GM13977 (cell line): ENCODE measurements around the gene CD59.
"Not testable (repeated sequence)": the region's sequence is repeated elsewhere in the genome, so short reads cannot be mapped to it uniquely, and the experiment has no call there.

ENCODE experiments used
- DNase-seq: peaks from one replicate; pipeline ENCODE4 v3.0.0; 2012; ENCODE audit warnings: low spot score
- in situ Hi-C: fragments of 300-500 bp; cut with MboI; formaldehyde crosslinking; loops from one replicate; pipeline ENCODE4 v1.12.0; 2022; ENCODE audit warnings: low sequenced_read_pairs, low pct_unique_long_range_greater_than_20kb, mixed read lengths, inconsistent platforms; ENCODE audit not compliant: unreplicated experiment
- TF ChIP-seq, protein P1 (sequence below): IDR thresholded peaks from 2 replicates; pipeline ENCODE4 v1.5.1; 2012; ENCODE audit warnings: mild to moderate bottlenecking, control low read depth; ENCODE audit not compliant: insufficient read depth; ENCODE audit errors: extremely low read depth, missing control alignments

CD59 gene

DNA sequence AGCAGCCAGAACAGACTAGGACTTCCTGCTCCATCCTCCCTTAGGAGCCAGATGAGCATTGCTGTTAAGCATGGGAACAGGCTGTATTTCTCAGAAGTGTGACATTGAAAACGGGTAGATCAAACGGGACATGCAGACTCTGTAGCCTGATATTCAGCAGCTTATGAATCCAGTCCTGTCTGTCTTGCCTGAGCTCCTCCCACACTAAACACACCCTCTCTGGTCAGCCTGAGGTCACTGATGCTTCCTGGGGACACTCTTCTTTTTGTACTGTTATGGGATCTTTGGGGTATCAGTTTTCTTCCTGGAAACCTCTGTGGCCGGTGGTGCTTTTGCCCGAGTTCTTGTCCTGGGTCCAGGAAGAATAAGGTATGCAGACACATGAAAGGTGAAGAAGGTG, 71.4 kb downstream of the CD59 start:
- in situ Hi-C loops: no loop called here
- DNase-seq: no peak
- TF ChIP-seq, protein P1, sequence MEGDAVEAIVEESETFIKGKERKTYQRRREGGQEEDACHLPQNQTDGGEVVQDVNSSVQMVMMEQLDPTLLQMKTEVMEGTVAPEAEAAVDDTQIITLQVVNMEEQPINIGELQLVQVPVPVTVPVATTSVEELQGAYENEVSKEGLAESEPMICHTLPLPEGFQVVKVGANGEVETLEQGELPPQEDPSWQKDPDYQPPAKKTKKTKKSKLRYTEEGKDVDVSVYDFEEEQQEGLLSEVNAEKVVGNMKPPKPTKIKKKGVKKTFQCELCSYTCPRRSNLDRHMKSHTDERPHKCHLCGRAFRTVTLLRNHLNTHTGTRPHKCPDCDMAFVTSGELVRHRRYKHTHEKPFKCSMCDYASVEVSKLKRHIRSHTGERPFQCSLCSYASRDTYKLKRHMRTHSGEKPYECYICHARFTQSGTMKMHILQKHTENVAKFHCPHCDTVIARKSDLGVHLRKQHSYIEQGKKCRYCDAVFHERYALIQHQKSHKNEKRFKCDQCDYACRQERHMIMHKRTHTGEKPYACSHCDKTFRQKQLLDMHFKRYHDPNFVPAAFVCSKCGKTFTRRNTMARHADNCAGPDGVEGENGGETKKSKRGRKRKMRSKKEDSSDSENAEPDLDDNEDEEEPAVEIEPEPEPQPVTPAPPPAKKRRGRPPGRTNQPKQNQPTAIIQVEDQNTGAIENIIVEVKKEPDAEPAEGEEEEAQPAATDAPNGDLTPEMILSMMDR: no peak

GRCh38 chr11:33664166-33664565, 72.1 kb downstream of the CD59 start:
- in situ Hi-C loops: no loop called here
- no peak for DNase-seq

GRCh38 chr11:33663121-33663520, 73.1 kb downstream of the CD59 start:
- no peak for DNase-seq
- TF ChIP-seq, protein P1: no peak
- in situ Hi-C loops: no loop called here

More at GRCh38 chr11:33664166-33664565, 72.1 kb downstream of the CD59 start:
- TF ChIP-seq, protein P1: no peak

- in situ Hi-C loops, DNase-seq: not testable (repeated sequence)
Measured at GRCh38 chr11:33661526-33661925, 74.7 kb downstream of the CD59 start.

DNA sequence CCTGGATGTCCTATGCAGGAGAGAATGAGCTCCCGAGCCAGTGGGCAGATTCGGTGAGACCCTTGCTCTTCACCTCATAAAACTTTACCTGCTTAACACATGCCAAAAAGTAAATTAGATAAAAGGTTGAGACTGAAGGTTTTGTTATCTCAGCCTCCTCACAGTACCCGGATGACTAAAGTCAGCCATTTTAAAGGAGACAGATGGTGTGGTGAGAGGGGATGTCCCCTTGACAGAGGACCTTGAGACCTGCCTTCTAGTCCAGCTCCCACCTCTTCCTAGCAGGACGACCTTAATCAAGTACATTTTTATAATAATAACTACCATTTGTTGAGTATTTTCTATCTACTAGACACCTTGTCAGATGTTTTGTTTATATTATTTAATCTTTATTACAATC, 75.3 kb downstream of the CD59 start:
- DNase-seq: no peak
- in situ Hi-C loops: no loop called here
- TF ChIP-seq, protein P1: no peak

DNA sequence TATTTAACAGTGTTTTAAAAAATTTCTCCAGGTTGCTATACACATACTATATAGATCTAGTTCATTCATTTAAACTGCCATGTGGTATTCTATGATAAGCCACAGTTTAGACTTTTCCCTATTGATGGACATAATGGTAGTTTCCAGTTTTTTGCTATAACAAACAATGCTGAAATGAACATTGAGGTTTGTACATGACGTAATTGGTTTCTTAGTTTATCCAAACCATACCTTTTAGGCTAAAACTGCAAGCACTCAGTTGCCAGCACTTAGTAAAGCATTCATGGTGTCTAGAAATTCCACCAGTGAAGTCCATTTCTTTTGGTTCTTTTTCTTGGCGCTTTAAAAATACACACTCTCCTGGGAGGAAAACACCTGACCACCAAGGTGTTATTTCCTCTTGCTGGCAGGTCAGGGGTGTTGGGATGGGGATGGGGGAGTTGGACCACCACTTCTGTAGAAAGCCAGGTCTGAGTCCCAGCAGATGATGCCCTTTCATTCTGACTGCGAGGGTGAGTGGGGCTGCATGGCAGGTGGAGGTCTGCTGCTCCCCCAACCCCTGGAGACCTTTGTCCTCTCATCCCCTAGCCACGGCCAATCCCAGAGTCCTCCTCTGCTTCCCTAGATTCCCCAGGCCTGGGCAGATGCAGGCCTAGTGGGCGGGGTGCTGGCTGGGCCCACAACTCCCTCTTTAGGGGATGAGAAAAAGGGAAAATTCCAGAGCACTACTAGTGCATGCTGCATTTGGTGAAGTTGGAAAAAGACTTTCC, 76.7 kb downstream of the CD59 start:
- in situ Hi-C loops: no loop called here
- TF ChIP-seq, protein P1: no peak
- no peak for DNase-seq

GRCh38 chr11:33658195-33658900, 77.9 kb downstream of the CD59 start:
- in situ Hi-C loops: no loop called here
- DNase-seq: no peak
- TF ChIP-seq, protein P1: no peak
